ENCODE data around the gene MRPL55. TPM values are rescaled to one million over a fixed set of nuclear protein-coding genes. Genes with fewer than 3 reads are reported as not detected.
A peak's percentile ranks its signal among the peaks of the same experiment; 100 is the strongest.

Gene MRPL55
- total RNA-seq, 1 donor from 2014 or later = 51.0 TPM

GRCh38 chr1:228145463-228146416, 36.6 kb upstream of the MRPL55 start:
- Histone ChIP-seq H3K9me3 (replicated peaks) (no peaks in the 10 kb centered on the region), H3K27me3 (ENCODE audit: low read depth) (no peaks in the 10 kb centered on the region), H3K36me3 (peaks cover 37% of the 10 kb centered on the region), H3K4me3 (no peak overlapping the region), H3K27ac (replicated peaks) (no peak overlapping the region), H3K4me1 (peaks cover 92% of the 10 kb centered on the region)
- no peak for DNase-seq
- TF ChIP-seq CTCF (IDR thresholded peaks at IDR 0.05; ENCODE audit: borderline replicate concordance) = no peak
- intact Hi-C loops (cut with micrococcal nuclease) = no loop called here

DNA sequence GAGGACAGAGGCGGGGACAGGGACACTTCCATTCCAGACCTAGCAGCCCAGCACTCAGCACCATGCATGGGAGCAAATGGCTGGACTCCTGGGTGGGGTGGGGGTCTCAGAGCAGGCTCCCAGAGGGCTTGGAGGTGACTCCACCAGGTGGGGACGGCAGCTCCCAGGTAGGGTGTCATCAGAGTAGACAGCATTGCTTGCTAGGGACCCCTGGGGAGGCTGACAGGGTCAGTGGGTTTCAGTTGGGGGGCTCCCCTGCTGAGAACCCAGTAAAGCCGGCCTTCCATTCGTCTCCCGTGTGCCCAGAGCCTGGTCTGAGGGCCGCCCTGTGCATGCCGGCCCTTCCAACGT, 35.9 kb upstream of the MRPL55 start:
- Histone ChIP-seq H3K4me3 (no peak overlapping the region), H3K27ac (replicated peaks) (no peak overlapping the region), H3K36me3 (peaks cover 37% of the 10 kb centered on the region), H3K27me3 (ENCODE audit: low read depth) (no peaks in the 10 kb centered on the region), H3K4me1 (peaks cover 90% of the 10 kb centered on the region), H3K9me3 (replicated peaks) (no peaks in the 10 kb centered on the region)
- DNase-seq = no peak
- intact Hi-C loops (cut with micrococcal nuclease) = no loop called here
- no peak for TF ChIP-seq CTCF (IDR thresholded peaks at IDR 0.05; ENCODE audit: borderline replicate concordance)

DNA sequence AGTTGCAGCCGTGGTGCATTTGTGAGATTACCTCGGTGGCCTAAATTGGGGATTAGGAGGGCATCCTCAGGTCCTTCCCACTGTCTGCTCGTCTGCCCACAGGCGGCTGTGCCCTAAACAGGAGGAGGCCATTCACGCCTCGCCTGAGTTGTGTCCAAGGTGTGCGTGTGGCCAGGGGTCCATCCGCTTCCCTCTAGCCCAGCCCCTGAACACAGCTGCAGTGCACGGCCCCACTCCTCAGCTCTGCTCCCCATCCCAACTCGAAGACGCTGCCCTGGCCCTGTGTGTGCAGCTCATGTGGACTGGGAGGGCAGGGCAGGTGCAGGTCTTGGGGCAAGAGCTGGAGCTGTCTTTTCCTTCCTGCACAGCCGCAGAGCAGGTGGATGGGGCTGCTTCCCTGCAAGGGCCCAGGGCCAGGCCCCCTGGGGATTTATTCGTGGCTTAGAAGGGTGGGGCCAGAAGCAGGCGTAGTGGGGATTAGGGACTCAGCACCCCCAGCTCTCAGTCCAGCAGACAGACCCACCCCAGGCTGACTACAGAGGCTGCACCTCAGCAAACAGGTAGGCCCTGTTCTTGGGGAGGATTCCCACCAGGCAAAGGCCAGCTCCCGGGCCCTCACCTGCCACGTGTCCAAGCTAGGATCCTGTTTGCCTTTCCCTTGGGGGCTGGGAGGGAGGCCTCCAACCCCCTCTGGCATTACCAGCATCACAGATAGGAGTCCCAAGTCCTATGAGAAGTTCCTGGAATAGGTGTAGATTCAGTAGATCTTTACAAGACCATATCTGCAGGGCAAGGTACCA, 35.3 kb upstream of the MRPL55 start:
- no peak for TF ChIP-seq CTCF (IDR thresholded peaks at IDR 0.05; ENCODE audit: borderline replicate concordance)
- H3K27me3 ChIP-seq (ENCODE audit: low read depth) = no peaks in the 10 kb centered on the region
- intact Hi-C loops (cut with micrococcal nuclease) = no loop called here
- peaks cover 37% of the 10 kb centered on the region for H3K36me3 ChIP-seq
- no peak for DNase-seq
- H3K4me3 ChIP-seq = no peak overlapping the region
- H3K9me3 ChIP-seq (replicated peaks) = no peaks in the 10 kb centered on the region
- H3K4me1 ChIP-seq = peaks cover 87% of the 10 kb centered on the region
- no peak overlapping the region for H3K27ac ChIP-seq (replicated peaks)

DNA sequence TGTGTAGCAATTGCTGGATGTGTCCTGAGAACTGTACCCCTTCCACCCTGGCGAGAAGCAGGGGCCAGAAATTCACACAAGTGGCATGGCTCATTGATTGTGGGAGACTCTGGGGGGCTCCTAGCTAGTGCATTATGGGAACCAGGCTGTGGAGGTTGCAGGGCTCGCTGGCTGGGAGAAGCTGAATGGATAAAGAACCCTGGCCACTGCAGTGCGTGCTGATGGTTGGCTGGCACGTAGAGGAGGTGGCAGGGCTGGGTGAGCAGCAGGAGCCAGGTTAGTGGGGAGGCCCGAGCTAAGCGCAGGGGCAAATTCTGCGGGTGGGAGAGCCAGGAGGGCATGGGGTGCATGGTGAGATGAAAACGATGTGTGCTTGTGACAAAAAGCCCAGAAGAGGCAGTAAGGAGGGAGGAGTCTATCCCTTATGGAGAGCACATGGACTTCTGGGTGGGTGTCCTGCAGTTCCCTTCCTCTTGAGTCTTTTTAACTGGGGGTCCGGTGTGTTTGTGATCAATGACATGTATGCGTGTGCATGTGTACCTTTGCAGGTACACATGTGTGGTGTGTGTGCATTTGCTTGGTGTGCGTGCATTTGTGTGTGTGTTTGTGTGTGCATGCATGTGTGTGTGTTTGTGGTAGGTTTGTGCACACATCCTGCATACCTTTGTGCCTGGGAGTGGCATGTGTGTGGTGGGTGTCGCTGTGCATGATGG, 34.5 kb upstream of the MRPL55 start:
- peak overlapping the region; percentile 97 for H3K27ac ChIP-seq (replicated peaks)
- peaks cover 83% of the 10 kb centered on the region for H3K4me1 ChIP-seq
- H3K36me3 ChIP-seq = peaks cover 33% of the 10 kb centered on the region
- no peak overlapping the region for H3K4me3 ChIP-seq
- no peaks in the 10 kb centered on the region for H3K9me3 ChIP-seq (replicated peaks)
- H3K27me3 ChIP-seq (ENCODE audit: low read depth) = no peaks in the 10 kb centered on the region
- intact Hi-C loops (cut with micrococcal nuclease) = no loop called here
- TF ChIP-seq CTCF (IDR thresholded peaks at IDR 0.05; ENCODE audit: borderline replicate concordance) = no peak
- DNase-seq = no peak

GRCh38 chr1:228142701-228143136, 33.6 kb upstream of the MRPL55 start:
- Histone ChIP-seq H3K9me3 (replicated peaks) (no peaks in the 10 kb centered on the region), H3K27ac (replicated peaks) (peak overlapping the region; percentile 97), H3K27me3 (ENCODE audit: low read depth) (no peaks in the 10 kb centered on the region), H3K4me1 (peaks cover 74% of the 10 kb centered on the region), H3K4me3 (peak overlapping the region; percentile 90), H3K36me3 (peaks cover 24% of the 10 kb centered on the region)
- DNase-seq = no peak
- intact Hi-C loops (cut with micrococcal nuclease) = no loop called here
- no peak for TF ChIP-seq CTCF (IDR thresholded peaks at IDR 0.05; ENCODE audit: borderline replicate concordance)
